ENCODE measurements around the gene VPS29. TPM values are rescaled to one million over a fixed set of nuclear protein-coding genes. Genes with fewer than 3 reads are reported as not detected.
"Not testable (repeated sequence)": the region's sequence is repeated elsewhere in the genome, so short reads cannot be mapped to it uniquely, and the experiment has no call there.

VPS29 gene
- total RNA-seq, 3 donors from 2014 or later (not counting 1 experiment from before 2014, with no cell fraction given), result 94.3 to 115 (median 99.6) TPM

DNA sequence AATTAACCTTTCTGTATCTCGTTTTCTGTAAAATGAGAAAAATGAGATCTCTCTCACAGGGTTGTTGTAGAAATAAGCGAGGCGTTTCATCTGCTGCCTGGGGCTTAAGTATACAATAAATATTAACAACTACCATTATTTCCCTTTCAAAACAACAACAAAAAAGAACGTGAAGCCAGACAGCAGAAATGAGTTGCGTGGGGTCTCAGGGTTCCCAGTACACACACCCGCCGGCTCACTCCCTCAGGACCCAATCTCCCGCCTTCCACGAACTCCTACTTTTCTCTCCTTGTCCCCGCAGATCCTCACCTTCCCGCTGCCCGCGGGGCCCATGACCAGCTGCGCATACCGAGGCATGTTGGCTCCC is 34.1 kb downstream of the VPS29 start:
- ATAC-seq (no peak), DNase-seq (no peak)
- intact Hi-C loops (cut with micrococcal nuclease), result loop anchor here (1.0 to 5.0 kb wide), 5 partner anchors 18 to 359 kb away; partner anchors contain the start of genes ARPC3, PPP1CC, RAD9B and VPS29
- Histone ChIP-seq H3K27ac (ENCODE audit: low read length) (peak overlapping the region; percentile 81), H3K4me3 (ENCODE audit: low read length) (peak overlapping the region; percentile 92), H3K9me3 (ENCODE audit: control insufficient read depth, insufficient read depth, low read length) (no peaks in the 10 kb centered on the region), H3K4me1 (ENCODE audit: control insufficient read depth, insufficient read depth, low read length) (peaks cover 21% of the 10 kb centered on the region), H3K36me3 (ENCODE audit: control insufficient read depth, insufficient read depth, low read length) (peaks cover 10% of the 10 kb centered on the region), H3K27me3 (ENCODE audit: control insufficient read depth, insufficient read depth, low read length) (no peaks in the 10 kb centered on the region)
- peak overlapping the region; percentile 98 for H3K4me3 Mint-ChIP-seq
- H3K36me3 Mint-ChIP-seq, result no peaks in the 10 kb centered on the region
- TF ChIP-seq, protein P1, sequence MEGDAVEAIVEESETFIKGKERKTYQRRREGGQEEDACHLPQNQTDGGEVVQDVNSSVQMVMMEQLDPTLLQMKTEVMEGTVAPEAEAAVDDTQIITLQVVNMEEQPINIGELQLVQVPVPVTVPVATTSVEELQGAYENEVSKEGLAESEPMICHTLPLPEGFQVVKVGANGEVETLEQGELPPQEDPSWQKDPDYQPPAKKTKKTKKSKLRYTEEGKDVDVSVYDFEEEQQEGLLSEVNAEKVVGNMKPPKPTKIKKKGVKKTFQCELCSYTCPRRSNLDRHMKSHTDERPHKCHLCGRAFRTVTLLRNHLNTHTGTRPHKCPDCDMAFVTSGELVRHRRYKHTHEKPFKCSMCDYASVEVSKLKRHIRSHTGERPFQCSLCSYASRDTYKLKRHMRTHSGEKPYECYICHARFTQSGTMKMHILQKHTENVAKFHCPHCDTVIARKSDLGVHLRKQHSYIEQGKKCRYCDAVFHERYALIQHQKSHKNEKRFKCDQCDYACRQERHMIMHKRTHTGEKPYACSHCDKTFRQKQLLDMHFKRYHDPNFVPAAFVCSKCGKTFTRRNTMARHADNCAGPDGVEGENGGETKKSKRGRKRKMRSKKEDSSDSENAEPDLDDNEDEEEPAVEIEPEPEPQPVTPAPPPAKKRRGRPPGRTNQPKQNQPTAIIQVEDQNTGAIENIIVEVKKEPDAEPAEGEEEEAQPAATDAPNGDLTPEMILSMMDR (IDR thresholded peaks at IDR 0.05), result no peak
- H3K27ac Mint-ChIP-seq, result peak overlapping the region; percentile 89 to 90
- H3K4me1 Mint-ChIP-seq, result peaks cover 23 to 29% of the 10 kb centered on the region in 2 donors
- WGBS (ENCODE audit: insufficient coverage), result 2% methylated on average over 13 of the region's 15 CpGs
- no peaks in the 10 kb centered on the region for H3K9me3 Mint-ChIP-seq
- H3K27me3 Mint-ChIP-seq (ENCODE audit: low read depth in 2 of 2), result no peaks in the 10 kb centered on the region

DNA sequence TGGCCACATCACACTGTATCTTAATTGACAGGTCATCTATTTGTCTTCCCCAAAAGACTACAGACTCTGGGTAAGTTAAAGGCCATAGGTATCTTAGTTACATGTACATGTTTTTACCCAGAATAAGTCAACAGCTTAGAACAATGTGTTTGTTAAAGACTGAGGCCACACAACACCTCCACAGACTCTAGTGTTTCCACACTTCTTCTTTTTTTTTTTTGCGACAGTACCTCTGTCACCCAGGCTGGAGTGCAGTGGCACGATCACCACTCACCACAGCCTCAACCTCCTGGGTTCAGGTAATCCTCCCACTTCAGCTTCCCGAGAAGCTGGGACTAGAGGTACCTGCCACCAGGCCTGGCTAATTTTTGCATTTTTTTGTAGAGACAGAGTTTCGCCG is 35.1 kb downstream of the VPS29 start:
- DNase-seq (no peak), ATAC-seq (no peak)
- Mint-ChIP-seq H3K4me3 (no peak overlapping the region), H3K36me3 (no peaks in the 10 kb centered on the region), H3K9me3 (no peaks in the 10 kb centered on the region), H3K27ac (no peak overlapping the region), H3K27me3 (ENCODE audit: low read depth in 2 of 2) (no peaks in the 10 kb centered on the region), H3K4me1 (peaks cover 23 to 35% of the 10 kb centered on the region in 2 donors)
- peaks cover 11% of the 10 kb centered on the region for H3K36me3 ChIP-seq (ENCODE audit: control insufficient read depth, insufficient read depth, low read length)
- no peak overlapping the region for H3K4me3 ChIP-seq (ENCODE audit: low read length)
- intact Hi-C loops (cut with micrococcal nuclease), result loop anchor here (5.0 kb wide), 3 partner anchors 231 to 361 kb away; partner anchors contain the start of gene PPP1CC
- H3K27ac ChIP-seq (ENCODE audit: low read length), result no peak overlapping the region
- no peaks in the 10 kb centered on the region for H3K9me3 ChIP-seq (ENCODE audit: control insufficient read depth, insufficient read depth, low read length)
- peaks cover 21% of the 10 kb centered on the region for H3K4me1 ChIP-seq (ENCODE audit: control insufficient read depth, insufficient read depth, low read length)
- TF ChIP-seq, protein P1 (IDR thresholded peaks at IDR 0.05), result no peak
- H3K27me3 ChIP-seq (ENCODE audit: control insufficient read depth, insufficient read depth, low read length), result no peaks in the 10 kb centered on the region
- 79% methylated on average over 5 of the region's 5 CpGs for WGBS (ENCODE audit: insufficient coverage)

DNA sequence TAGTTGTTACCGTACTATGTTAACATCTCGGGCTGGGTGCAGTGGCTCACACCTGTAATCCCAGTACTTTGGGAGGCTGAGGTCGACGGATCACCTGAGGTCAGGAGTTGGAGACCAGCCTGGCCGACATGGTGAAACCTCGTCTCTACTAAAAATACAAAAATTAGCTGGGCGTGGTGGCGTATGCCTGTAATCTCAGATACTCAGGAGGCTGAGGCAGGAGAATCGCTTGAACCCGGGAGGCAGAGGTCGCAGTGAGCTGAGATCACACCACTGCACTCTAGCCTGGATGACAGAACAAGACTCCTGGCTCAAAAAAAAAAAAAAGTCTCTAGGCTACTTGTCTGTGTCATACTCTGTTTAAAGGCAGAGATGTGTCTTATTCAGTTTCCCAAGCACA is 36.1 kb downstream of the VPS29 start:
- peaks cover 23 to 35% of the 10 kb centered on the region in 2 donors for H3K4me1 Mint-ChIP-seq
- H3K27me3 ChIP-seq (ENCODE audit: control insufficient read depth, insufficient read depth, low read length); H3K27ac ChIP-seq (ENCODE audit: low read length); H3K9me3 ChIP-seq (ENCODE audit: control insufficient read depth, insufficient read depth, low read length); H3K27me3 Mint-ChIP-seq (ENCODE audit: low read depth in 2 of 2); DNase-seq; H3K4me3 ChIP-seq (ENCODE audit: low read length); ATAC-seq; H3K36me3 Mint-ChIP-seq; H3K4me3 Mint-ChIP-seq; H3K27ac Mint-ChIP-seq; H3K9me3 Mint-ChIP-seq: not testable (repeated sequence)
- Histone ChIP-seq H3K4me1 (ENCODE audit: control insufficient read depth, insufficient read depth, low read length) (peaks cover 21% of the 10 kb centered on the region), H3K36me3 (ENCODE audit: control insufficient read depth, insufficient read depth, low read length) (peaks cover 11% of the 10 kb centered on the region)
- WGBS (ENCODE audit: insufficient coverage), result 93% methylated on average over 11 of the region's 11 CpGs
- intact Hi-C loops (cut with micrococcal nuclease), result loop anchor here (5.0 kb wide), 3 partner anchors 232 to 362 kb away; partner anchors contain the start of gene PPP1CC

DNA sequence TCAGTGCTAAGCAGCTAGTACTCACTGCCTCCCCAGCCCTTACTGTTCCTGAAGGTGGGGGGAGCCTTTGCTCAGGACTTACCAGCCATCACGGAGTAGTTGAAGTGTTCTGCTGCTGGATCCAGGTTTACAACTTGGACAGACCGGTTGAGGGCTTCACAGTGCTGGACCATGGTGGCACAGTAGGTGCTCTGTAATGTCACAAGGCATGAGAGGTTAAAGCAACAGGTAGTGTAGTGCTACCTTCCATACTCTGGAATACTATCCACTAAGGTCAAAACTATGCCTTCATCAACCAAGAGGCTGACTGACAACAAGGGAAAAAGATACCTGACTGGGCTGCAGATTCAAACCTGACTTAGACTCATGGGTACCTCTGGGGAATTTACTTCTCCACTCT is 36.9 kb downstream of the VPS29 start:
- no peak for ATAC-seq
- H3K4me1 ChIP-seq (ENCODE audit: control insufficient read depth, insufficient read depth, low read length), result peaks cover 21% of the 10 kb centered on the region
- H3K9me3 ChIP-seq (ENCODE audit: control insufficient read depth, insufficient read depth, low read length), result no peaks in the 10 kb centered on the region
- peaks cover 15% of the 10 kb centered on the region for H3K36me3 ChIP-seq (ENCODE audit: control insufficient read depth, insufficient read depth, low read length)
- Mint-ChIP-seq H3K4me3 (no peak overlapping the region), H3K4me1 (peaks cover 21 to 35% of the 10 kb centered on the region in 2 donors), H3K36me3 (no peaks in the 10 kb centered on the region), H3K27me3 (ENCODE audit: low read depth in 2 of 2) (no peaks in the 10 kb centered on the region), H3K9me3 (no peaks in the 10 kb centered on the region), H3K27ac (no peak overlapping the region)
- no peak overlapping the region for H3K27ac ChIP-seq (ENCODE audit: low read length)
- no peak overlapping the region for H3K4me3 ChIP-seq (ENCODE audit: low read length)
- H3K27me3 ChIP-seq (ENCODE audit: control insufficient read depth, insufficient read depth, low read length), result no peaks in the 10 kb centered on the region
- DNase-seq, result no peak
- intact Hi-C loops (cut with micrococcal nuclease), result loop anchor here (5.0 kb wide), 3 partner anchors 232 to 362 kb away; partner anchors contain the start of gene PPP1CC
- 100% methylated on average over 2 of the region's 2 CpGs for WGBS (ENCODE audit: insufficient coverage)
- TF ChIP-seq, protein P1 (IDR thresholded peaks at IDR 0.05), result no peak

DNA sequence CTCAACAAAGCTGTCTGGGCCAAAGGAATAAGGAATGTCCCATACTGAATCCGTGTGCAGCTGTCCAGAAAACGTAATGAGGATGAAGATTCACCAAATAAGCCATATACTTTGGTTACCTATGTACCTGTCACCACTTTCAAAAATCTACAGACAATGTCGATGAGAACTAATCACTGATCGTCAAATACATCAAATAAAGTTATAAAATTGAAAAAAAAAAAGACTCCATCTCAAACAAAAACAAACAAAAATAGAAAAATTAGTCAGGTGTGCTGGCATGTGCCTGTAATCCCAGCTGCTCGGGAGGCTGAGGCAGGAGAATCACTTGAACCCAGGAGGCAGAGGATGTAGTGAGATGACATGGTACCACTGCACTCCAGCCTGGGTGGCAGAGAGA is 40.7 kb downstream of the VPS29 start:
- H3K27ac ChIP-seq (ENCODE audit: low read length); H3K4me1 Mint-ChIP-seq; H3K4me3 Mint-ChIP-seq; H3K9me3 ChIP-seq (ENCODE audit: control insufficient read depth, insufficient read depth, low read length); H3K4me3 ChIP-seq (ENCODE audit: low read length); H3K27me3 Mint-ChIP-seq (ENCODE audit: low read depth in 2 of 2); DNase-seq; ATAC-seq; H3K36me3 Mint-ChIP-seq; H3K9me3 Mint-ChIP-seq; H3K27ac Mint-ChIP-seq; H3K27me3 ChIP-seq (ENCODE audit: control insufficient read depth, insufficient read depth, low read length); H3K4me1 ChIP-seq (ENCODE audit: control insufficient read depth, insufficient read depth, low read length); intact Hi-C loops (cut with micrococcal nuclease): not testable (repeated sequence)
- H3K36me3 ChIP-seq (ENCODE audit: control insufficient read depth, insufficient read depth, low read length), result peaks cover 22% of the 10 kb centered on the region
- 94% methylated on average over 5 of the region's 5 CpGs for WGBS (ENCODE audit: insufficient coverage)

Measured in natural killer cell (primary cell).